Measurements from ENCODE around the gene CAPNS2.

DNA sequence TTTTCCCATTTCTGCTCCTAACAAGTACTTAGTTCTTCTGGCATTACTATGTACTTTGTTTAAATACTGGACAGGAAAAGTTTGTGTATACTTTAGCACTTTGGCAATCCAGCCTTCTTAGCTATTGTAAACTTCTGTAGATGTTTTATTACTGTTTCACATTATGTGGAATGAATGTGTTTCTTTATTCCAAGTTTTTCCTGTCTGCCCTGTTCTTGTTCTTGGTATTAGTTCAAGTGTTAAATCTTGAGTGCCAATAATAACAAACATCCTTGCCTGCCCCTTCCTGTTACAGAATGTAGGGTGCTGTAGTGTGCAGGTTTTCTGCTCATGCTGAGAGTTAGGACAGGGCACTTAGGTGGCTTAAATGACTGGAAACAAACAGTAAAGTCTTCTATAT, 7.3 kb upstream of the CAPNS2 start:
- TF ChIP-seq, protein P1, sequence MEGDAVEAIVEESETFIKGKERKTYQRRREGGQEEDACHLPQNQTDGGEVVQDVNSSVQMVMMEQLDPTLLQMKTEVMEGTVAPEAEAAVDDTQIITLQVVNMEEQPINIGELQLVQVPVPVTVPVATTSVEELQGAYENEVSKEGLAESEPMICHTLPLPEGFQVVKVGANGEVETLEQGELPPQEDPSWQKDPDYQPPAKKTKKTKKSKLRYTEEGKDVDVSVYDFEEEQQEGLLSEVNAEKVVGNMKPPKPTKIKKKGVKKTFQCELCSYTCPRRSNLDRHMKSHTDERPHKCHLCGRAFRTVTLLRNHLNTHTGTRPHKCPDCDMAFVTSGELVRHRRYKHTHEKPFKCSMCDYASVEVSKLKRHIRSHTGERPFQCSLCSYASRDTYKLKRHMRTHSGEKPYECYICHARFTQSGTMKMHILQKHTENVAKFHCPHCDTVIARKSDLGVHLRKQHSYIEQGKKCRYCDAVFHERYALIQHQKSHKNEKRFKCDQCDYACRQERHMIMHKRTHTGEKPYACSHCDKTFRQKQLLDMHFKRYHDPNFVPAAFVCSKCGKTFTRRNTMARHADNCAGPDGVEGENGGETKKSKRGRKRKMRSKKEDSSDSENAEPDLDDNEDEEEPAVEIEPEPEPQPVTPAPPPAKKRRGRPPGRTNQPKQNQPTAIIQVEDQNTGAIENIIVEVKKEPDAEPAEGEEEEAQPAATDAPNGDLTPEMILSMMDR (IDR thresholded peaks at IDR 0.05), result no peak
- no peak for TF ChIP-seq POLR2A (IDR thresholded peaks at IDR 0.05)

All from ovary (tissue), 3 donors.